Activated CD4-positive, alpha-beta T cell treated with anti-CD3 and anti-CD28 coated beads, Interleukin-2, amount 10 ng/mL, durations not matched to agents 7 days and 5 days (primary cell): ENCODE results near the gene PRPF8. TPM values are rescaled to one million over a fixed set of nuclear protein-coding genes. Genes with fewer than 3 reads are reported as not detected.

Experiments used
- CTCF ChIA-PET: fragments of 350-600 bp; sonication (Branson Sonifier 250); formaldehyde crosslinking; loops from one replicate; lab custom pipeline; 2021; ENCODE audit warnings: antibody characterized with exemption; lab: Charles Lee
- POLR2A ChIA-PET: fragments of 350-600 bp; sonication (Branson Sonifier 250); formaldehyde crosslinking; loops from one replicate; lab custom pipeline; 2021; ENCODE audit warnings: antibody characterized with exemption; lab: Charles Lee
- DNase-seq: peaks from one replicate; pipeline ENCODE4 v3.0.0-alpha.2; 2020
- H3K27ac Mint-ChIP-seq: one replicate; pipeline ENCODE4 v1.8.0; 2021; ENCODE audit warnings: mild to moderate bottlenecking, moderate library complexity, mixed read lengths
- H3K27me3 Mint-ChIP-seq: one replicate; pipeline ENCODE4 v1.8.0; 2021; ENCODE audit warnings: mixed read lengths
- H3K36me3 Mint-ChIP-seq: one replicate; pipeline ENCODE4 v1.8.0; 2021; ENCODE audit warnings: low read depth, mixed read lengths
- H3K4me1 Mint-ChIP-seq: one replicate; pipeline ENCODE4 v1.8.0; 2021; ENCODE audit warnings: mixed read lengths
- H3K4me3 Mint-ChIP-seq: one replicate; pipeline ENCODE4 v1.8.0; 2021; ENCODE audit warnings: mild to moderate bottlenecking, moderate library complexity, mixed read lengths
- H3K9me3 Mint-ChIP-seq: one replicate; pipeline ENCODE4 v1.8.0; 2021; ENCODE audit warnings: mixed read lengths
- total RNA-seq, 2 experiments: library from RNA; stranded (reverse); gene quantifications; one replicate each; pipeline ENCODE4 v1.2.3, GENCODE V29; 2021

Gene PRPF8
- total RNA-seq, 2 experiments from 2014 or later = 302 to 316 TPM

GRCh38 chr17:1625053-1625452 lies 59.6 kb downstream of the PRPF8 start:
- peaks cover 30% of the 10 kb centered on the region for H3K27me3 Mint-ChIP-seq
- peaks cover 25% of the 10 kb centered on the region for H3K4me1 Mint-ChIP-seq
- ChIA-PET CTCF (interaction anchor here (0.5 to 1.2 kb wide), 4 partner anchors 24 to 710 kb away, joined by 3 to 4 read pairs (median 4); partner anchors contain the start of gene RILP), POLR2A (no interaction called here)
- no peak for DNase-seq
- H3K36me3 Mint-ChIP-seq = no peaks in the 10 kb centered on the region
- no peak overlapping the region for H3K27ac Mint-ChIP-seq
- H3K4me3 Mint-ChIP-seq = no peak overlapping the region
- H3K9me3 Mint-ChIP-seq = no peaks in the 10 kb centered on the region

GRCh38 chr17:1624650-1625049 lies 60.0 kb downstream of the PRPF8 start:
- Mint-ChIP-seq H3K36me3 (no peaks in the 10 kb centered on the region), H3K4me1 (peaks cover 23% of the 10 kb centered on the region), H3K27ac (no peak overlapping the region), H3K4me3 (no peak overlapping the region), H3K9me3 (no peaks in the 10 kb centered on the region), H3K27me3 (peaks cover 27% of the 10 kb centered on the region)
- ChIA-PET POLR2A (no interaction called here), CTCF (interaction anchor here (0.5 to 1.2 kb wide), 3 partner anchors 25 to 710 kb away, joined by 3 to 4 read pairs (median 3); partner anchors contain the start of gene RILP)
- no peak for DNase-seq

GRCh38 chr17:1623057-1623630 lies 61.5 kb downstream of the PRPF8 start:
- ChIA-PET CTCF (interaction anchor here (1.0 kb wide), 1 partner anchor 16 kb away, joined by 3 read pairs; no protein-coding TSS in a partner anchor), POLR2A (no interaction called here)
- Mint-ChIP-seq H3K9me3 (no peaks in the 10 kb centered on the region), H3K4me1 (peaks cover 13% of the 10 kb centered on the region), H3K36me3 (no peaks in the 10 kb centered on the region), H3K27ac (no peak overlapping the region), H3K27me3 (peaks cover 25% of the 10 kb centered on the region), H3K4me3 (no peak overlapping the region)
- no peak for DNase-seq

GRCh38 chr17:1621273-1621954 lies 63.3 kb downstream of the PRPF8 start:
- Mint-ChIP-seq H3K27me3 (peaks cover 14% of the 10 kb centered on the region), H3K4me3 (no peak overlapping the region), H3K36me3 (no peaks in the 10 kb centered on the region), H3K27ac (no peak overlapping the region), H3K4me1 (peaks cover 4% of the 10 kb centered on the region), H3K9me3 (no peaks in the 10 kb centered on the region)
- DNase-seq = no peak
- POLR2A ChIA-PET = no interaction called here
- CTCF ChIA-PET = no interaction called here

- POLR2A ChIA-PET = no interaction called here
- H3K4me3 Mint-ChIP-seq = no peak overlapping the region
- peak overlapping the region; percentile 60 for H3K27ac Mint-ChIP-seq
- CTCF ChIA-PET = no interaction called here
- no peak for DNase-seq
- no peaks in the 10 kb centered on the region for H3K9me3 Mint-ChIP-seq
- peaks cover 3% of the 10 kb centered on the region for H3K4me1 Mint-ChIP-seq
- H3K27me3 Mint-ChIP-seq = peaks cover 5% of the 10 kb centered on the region
- no peaks in the 10 kb centered on the region for H3K36me3 Mint-ChIP-seq
Observed at GRCh38 chr17:1620486-1620885, 64.2 kb downstream of the PRPF8 start.

GRCh38 chr17:1617620-1618174 lies 67.0 kb downstream of the PRPF8 start:
- H3K27ac Mint-ChIP-seq = no peak overlapping the region
- H3K4me1 Mint-ChIP-seq = peaks cover 3% of the 10 kb centered on the region
- no peak overlapping the region for H3K4me3 Mint-ChIP-seq
- H3K36me3 Mint-ChIP-seq = no peaks in the 10 kb centered on the region
- DNase-seq = no peak
- CTCF ChIA-PET = interaction anchor here (2.8 kb wide), 1 partner anchor 10 kb away, joined by 9 read pairs; no protein-coding TSS in a partner anchor
- no peaks in the 10 kb centered on the region for H3K27me3 Mint-ChIP-seq
- POLR2A ChIA-PET = no interaction called here
- H3K9me3 Mint-ChIP-seq = no peaks in the 10 kb centered on the region

- ChIA-PET CTCF (interaction anchor here (0.7 to 2.8 kb wide), 2 partner anchors 9 to 42 kb away, joined by 3 to 9 read pairs; no protein-coding TSS in a partner anchor), POLR2A (no interaction called here)
- H3K4me1 Mint-ChIP-seq = peaks cover 3% of the 10 kb centered on the region
- no peak overlapping the region for H3K27ac Mint-ChIP-seq
- H3K27me3 Mint-ChIP-seq = no peaks in the 10 kb centered on the region
- H3K4me3 Mint-ChIP-seq = no peak overlapping the region
- H3K36me3 Mint-ChIP-seq = no peaks in the 10 kb centered on the region
- H3K9me3 Mint-ChIP-seq = no peaks in the 10 kb centered on the region
- DNase-seq = no peak
Observed at GRCh38 chr17:1616101-1616500, 68.6 kb downstream of the PRPF8 start.

- ChIA-PET CTCF (interaction anchor here (1.1 kb wide), 1 partner anchor 22 kb away, joined by 3 read pairs; no protein-coding TSS in a partner anchor), POLR2A (no interaction called here)
- no peak overlapping the region for H3K27ac Mint-ChIP-seq
Observed at GRCh38 chr17:1612400-1612799, 72.3 kb downstream of the PRPF8 start.

GRCh38 chr17:1611715-1612114 lies 73.0 kb downstream of the PRPF8 start:
- H3K27me3 Mint-ChIP-seq = no peaks in the 10 kb centered on the region
- POLR2A ChIA-PET = no interaction called here

More at GRCh38 chr17:1612400-1612799, 72.3 kb downstream of the PRPF8 start:
- no peaks in the 10 kb centered on the region for H3K4me1 Mint-ChIP-seq
- no peaks in the 10 kb centered on the region for H3K27me3 Mint-ChIP-seq
- DNase-seq = no peak
- no peaks in the 10 kb centered on the region for H3K9me3 Mint-ChIP-seq
- H3K4me3 Mint-ChIP-seq = no peak overlapping the region
- H3K36me3 Mint-ChIP-seq = no peaks in the 10 kb centered on the region

GRCh38 chr17:1608676-1609075 lies 76.0 kb downstream of the PRPF8 start:
- POLR2A ChIA-PET = no interaction called here
- no peaks in the 10 kb centered on the region for H3K9me3 Mint-ChIP-seq
- no peaks in the 10 kb centered on the region for H3K36me3 Mint-ChIP-seq
- no peak overlapping the region for H3K27ac Mint-ChIP-seq
- H3K4me1 Mint-ChIP-seq = no peaks in the 10 kb centered on the region
- no peak for DNase-seq
- CTCF ChIA-PET = interaction anchor here (1.1 to 2.3 kb wide), 4 partner anchors 20 to 273 kb away, joined by 3 to 6 read pairs (median 4); partner anchors contain the start of gene RILP
- H3K27me3 Mint-ChIP-seq = no peaks in the 10 kb centered on the region
- H3K4me3 Mint-ChIP-seq = no peak overlapping the region

More at GRCh38 chr17:1611715-1612114, 73.0 kb downstream of the PRPF8 start:
- Mint-ChIP-seq H3K36me3 (no peaks in the 10 kb centered on the region), H3K4me3 (no peak overlapping the region), H3K9me3 (no peaks in the 10 kb centered on the region), H3K4me1 (no peaks in the 10 kb centered on the region), H3K27ac (no peak overlapping the region)
- no peak for DNase-seq
- CTCF ChIA-PET = no interaction called here

- POLR2A ChIA-PET = no interaction called here
- Mint-ChIP-seq H3K27ac (no peak overlapping the region), H3K4me3 (no peak overlapping the region), H3K36me3 (no peaks in the 10 kb centered on the region), H3K9me3 (no peaks in the 10 kb centered on the region), H3K4me1 (no peaks in the 10 kb centered on the region), H3K27me3 (no peaks in the 10 kb centered on the region)
- CTCF ChIA-PET = interaction anchor here (1.0 to 2.3 kb wide), 7 partner anchors 9 to 274 kb away, joined by 3 to 9 read pairs (median 3); partner anchors contain the start of gene RILP
- DNase-seq = no peak
Observed at GRCh38 chr17:1607971-1608320, 76.7 kb downstream of the PRPF8 start.

- Mint-ChIP-seq H3K9me3 (peaks cover 4% of the 10 kb centered on the region), H3K4me1 (no peaks in the 10 kb centered on the region), H3K4me3 (no peak overlapping the region), H3K27ac (no peak overlapping the region), H3K27me3 (no peaks in the 10 kb centered on the region), H3K36me3 (no peaks in the 10 kb centered on the region)
- DNase-seq = no peak
- ChIA-PET POLR2A (no interaction called here), CTCF (interaction anchor here (0.7 to 1.9 kb wide), 3 partner anchors 10 to 23 kb away, joined by 3 to 9 read pairs (median 3); partner anchors contain the start of gene SLC43A2)
Observed at GRCh38 chr17:1606352-1606985, 78.2 kb downstream of the PRPF8 start.
